CD4-positive, alpha-beta memory T cell (primary cell): Measurements from ENCODE around the gene VPS35L. TPM values are rescaled to one million over a fixed set of nuclear protein-coding genes. Genes with fewer than 3 reads are reported as not detected.

ENCODE experiments used
- CTCF ChIA-PET: fragments of 350-600 bp; sonication (Branson Sonifier 250); formaldehyde crosslinking; loops from one replicate; lab custom pipeline; 2021; ENCODE audit warnings: inconsistent platforms; ENCODE audit not compliant: partially characterized antibody; lab: Charles Lee
- POLR2A ChIA-PET: fragments of 350-600 bp; sonication (Branson Sonifier 250); formaldehyde crosslinking; loops from one replicate; lab custom pipeline; 2021; ENCODE audit not compliant: partially characterized antibody; lab: Charles Lee
- DNase-seq, 5 donors: peaks; one replicate each; pipeline versions ENCODE4 v3.0.0 to v3.0.0-alpha.2; 2020 to 2022; ENCODE audit warnings: mixed read lengths in 1 of 5
- H3K27ac ChIP-seq: one replicate; pipeline ENCODE4 v1.7.0; 2013; ENCODE audit warnings: low read depth, low read length
- H3K27me3 ChIP-seq: 2 replicates; pipeline ENCODE4 v1.7.0; 2013; ENCODE audit warnings: mild to moderate bottlenecking, low read length, moderate library complexity; ENCODE audit not compliant: insufficient read depth
- H3K36me3 ChIP-seq: 2 replicates; pipeline ENCODE4 v1.7.0; 2013; ENCODE audit warnings: mild to moderate bottlenecking, low read length, moderate library complexity; ENCODE audit not compliant: insufficient read depth
- H3K4me1 ChIP-seq: 2 replicates; pipeline ENCODE4 v1.7.0; 2013; ENCODE audit warnings: mild to moderate bottlenecking, low read length, moderate library complexity; ENCODE audit not compliant: insufficient read depth
- H3K4me3 ChIP-seq, 2 donors: one replicate each; pipeline ENCODE4 v1.7.0; 2013; ENCODE audit warnings: low read length in 2 of 2, mild to moderate bottlenecking in 1 of 2
- H3K9me3 ChIP-seq, 2 donors: one replicate each; pipeline ENCODE4 v1.7.0; 2013; ENCODE audit warnings: low read length in 2 of 2, control low read depth in 1 of 2; ENCODE audit not compliant: control insufficient read depth in 1 of 2
- H3K27ac Mint-ChIP-seq, 7 donors: one replicate each; pipeline ENCODE4 v1.8.0; 2020 to 2021; ENCODE audit warnings: mixed read lengths in 7 of 7, mild to moderate bottlenecking in 6 of 7, inconsistent platforms in 3 of 7, moderate library complexity in 3 of 7
- H3K27me3 Mint-ChIP-seq, 2 donors: one replicate each; pipeline ENCODE4 v1.8.0; 2020 to 2021; ENCODE audit warnings: mixed read lengths in 2 of 2
- H3K36me3 Mint-ChIP-seq, 2 donors: one replicate each; pipeline ENCODE4 v1.8.0; 2020 to 2021; ENCODE audit warnings: mixed read lengths in 2 of 2, inconsistent platforms in 1 of 2, mild to moderate bottlenecking in 1 of 2
- H3K4me1 Mint-ChIP-seq, 4 donors: one replicate each; pipeline ENCODE4 v1.8.0; 2020 to 2021; ENCODE audit warnings: mixed read lengths in 4 of 4, mild to moderate bottlenecking in 1 of 4
- H3K4me3 Mint-ChIP-seq, 8 donors: one replicate each; pipeline ENCODE4 v1.8.0; 2020 to 2021; ENCODE audit warnings: mixed read lengths in 8 of 8, mild to moderate bottlenecking in 7 of 8, moderate library complexity in 6 of 8, inconsistent platforms in 3 of 8
- H3K9me3 Mint-ChIP-seq, 8 donors: one replicate each; pipeline ENCODE4 v1.8.0; 2020 to 2021; ENCODE audit warnings: mixed read lengths in 8 of 8, mild to moderate bottlenecking in 5 of 8, inconsistent platforms in 3 of 8, moderate library complexity in 1 of 8
- intact Hi-C: fragments of 100-400 bp; cut with micrococcal nuclease; formaldehyde crosslinking; loops from one replicate; pipeline ENCODE4 v1.15.1; 2023
- polyA plus RNA-seq, 2 donors: library from polyadenylated mRNA; unstranded; fragments of 300-500 nt; fragmentation: Illumina TruSeq; gene quantifications; one replicate each; pipeline ENCODE4 v1.2.3, GENCODE V29; 2021
- total RNA-seq, 2 experiments: library from RNA; stranded (reverse); gene quantifications; one replicate each; pipeline ENCODE4 v1.2.3, GENCODE V29; 2021

The VPS35L gene
- total and polyA plus RNA-seq, 4 experiments from 2014 or later = 42.2 to 52.9 (median 48.6) TPM

GRCh38 chr16:19588661-19589060 lies 33.2 kb downstream of the VPS35L start:
- no peaks in the 10 kb centered on the region for H3K4me1 ChIP-seq
- intact Hi-C loops = no loop called here
- peaks cover 25 to 43% of the 10 kb centered on the region in 2 donors for H3K36me3 Mint-ChIP-seq
- ChIA-PET CTCF (interaction anchor here (1.4 to 3.8 kb wide), 4 partner anchors 13 to 298 kb away, joined by 3 to 25 read pairs (median 8); partner anchors contain the start of gene VPS35L), POLR2A (no interaction called here)
- DNase-seq = no peak
- peaks cover 16% of the 10 kb centered on the region for H3K36me3 ChIP-seq
- no peaks in the 10 kb centered on the region for H3K9me3 Mint-ChIP-seq
- no peak overlapping the region for H3K27ac Mint-ChIP-seq
- H3K27me3 ChIP-seq = no peaks in the 10 kb centered on the region
- no peak overlapping the region for H3K27ac ChIP-seq
- H3K9me3 ChIP-seq = no peaks in the 10 kb centered on the region
- no peak overlapping the region for H3K4me3 Mint-ChIP-seq
- H3K4me3 ChIP-seq = no peak overlapping the region
- H3K4me1 Mint-ChIP-seq = peaks cover 0 to 2% (median 0%) of the 10 kb centered on the region in 4 donors
- no peaks in the 10 kb centered on the region for H3K27me3 Mint-ChIP-seq

GRCh38 chr16:19589106-19589505 lies 33.6 kb downstream of the VPS35L start:
- peaks cover 16% of the 10 kb centered on the region for H3K36me3 ChIP-seq
- H3K9me3 ChIP-seq = no peaks in the 10 kb centered on the region
- H3K36me3 Mint-ChIP-seq = peaks cover 20 to 42% of the 10 kb centered on the region in 2 donors
- intact Hi-C loops = no loop called here
- no peak overlapping the region for H3K27ac Mint-ChIP-seq
- no peaks in the 10 kb centered on the region for H3K27me3 Mint-ChIP-seq
- DNase-seq = no peak
- POLR2A ChIA-PET = no interaction called here
- CTCF ChIA-PET = interaction anchor here (1.0 to 3.8 kb wide), 6 partner anchors 8 to 317 kb away, joined by 3 to 25 read pairs (median 5); partner anchors contain the start of gene VPS35L
- H3K9me3 Mint-ChIP-seq = no peaks in the 10 kb centered on the region
- no peak overlapping the region for H3K27ac ChIP-seq
- no peak overlapping the region for H3K4me3 ChIP-seq
- no peak overlapping the region for H3K4me3 Mint-ChIP-seq
- no peaks in the 10 kb centered on the region for H3K27me3 ChIP-seq
- no peaks in the 10 kb centered on the region for H3K4me1 ChIP-seq
- H3K4me1 Mint-ChIP-seq = no peaks in the 10 kb centered on the region

- Histone ChIP-seq H3K27me3 (no peaks in the 10 kb centered on the region), H3K9me3 (no peaks in the 10 kb centered on the region), H3K4me3 (no peak overlapping the region), H3K27ac (no peak overlapping the region), H3K4me1 (no peaks in the 10 kb centered on the region), H3K36me3 (peaks cover 16% of the 10 kb centered on the region)
- H3K27me3 Mint-ChIP-seq = no peaks in the 10 kb centered on the region
- no peak overlapping the region for H3K4me3 Mint-ChIP-seq
- intact Hi-C loops = no loop called here
- H3K27ac Mint-ChIP-seq = peak overlapping the region in 2 of 7 donors; percentile 59 to 69
- peaks cover 23 to 43% of the 10 kb centered on the region in 2 donors for H3K36me3 Mint-ChIP-seq
- H3K4me1 Mint-ChIP-seq = no peaks in the 10 kb centered on the region
- ChIA-PET CTCF (interaction anchor here (0.8 to 3.8 kb wide), 7 partner anchors 9 to 316 kb away, joined by 3 to 25 read pairs (median 4); partner anchors contain the start of gene VPS35L), POLR2A (no interaction called here)
- DNase-seq = no peak
- no peaks in the 10 kb centered on the region for H3K9me3 Mint-ChIP-seq
Observed at GRCh38 chr16:19589771-19590302, 34.3 kb downstream of the VPS35L start.

GRCh38 chr16:19595043-19595767 lies 39.7 kb downstream of the VPS35L start:
- Histone ChIP-seq H3K27ac (no peak overlapping the region), H3K27me3 (no peaks in the 10 kb centered on the region), H3K4me1 (no peaks in the 10 kb centered on the region), H3K36me3 (peaks cover 16% of the 10 kb centered on the region), H3K4me3 (no peak overlapping the region), H3K9me3 (no peaks in the 10 kb centered on the region)
- Mint-ChIP-seq H3K27ac (peak overlapping the region in 1 of 7 donors; percentile 8), H3K9me3 (no peaks in the 10 kb centered on the region), H3K4me1 (no peaks in the 10 kb centered on the region), H3K27me3 (no peaks in the 10 kb centered on the region), H3K4me3 (no peak overlapping the region), H3K36me3 (peaks cover 20 to 47% of the 10 kb centered on the region in 2 donors)
- intact Hi-C loops = no loop called here
- CTCF ChIA-PET = interaction anchor here (2.8 to 10.5 kb wide), 2 partner anchors 11 to 293 kb away, joined by 14 to 188 read pairs; partner anchors contain the start of gene GPRC5B
- POLR2A ChIA-PET = no interaction called here
- no peak for DNase-seq

GRCh38 chr16:19598805-19599510 lies 43.5 kb downstream of the VPS35L start:
- H3K4me1 Mint-ChIP-seq = no peaks in the 10 kb centered on the region
- intact Hi-C loops = no loop called here
- ChIA-PET POLR2A (no interaction called here), CTCF (interaction anchor here (0.7 to 10.5 kb wide), 10 partner anchors 15 to 786 kb away, joined by 3 to 188 read pairs (median 5); partner anchors contain the start of genes GPRC5B and VPS35L)
- Histone ChIP-seq H3K27me3 (no peaks in the 10 kb centered on the region), H3K36me3 (peaks cover 11% of the 10 kb centered on the region), H3K4me3 (no peak overlapping the region), H3K9me3 (no peaks in the 10 kb centered on the region), H3K27ac (no peak overlapping the region), H3K4me1 (no peaks in the 10 kb centered on the region)
- H3K9me3 Mint-ChIP-seq = no peaks in the 10 kb centered on the region
- no peaks in the 10 kb centered on the region for H3K27me3 Mint-ChIP-seq
- H3K4me3 Mint-ChIP-seq = no peak overlapping the region
- H3K27ac Mint-ChIP-seq = peak overlapping the region in 2 of 7 donors; percentile 13 to 16
- peaks cover 26 to 51% of the 10 kb centered on the region in 2 donors for H3K36me3 Mint-ChIP-seq
- DNase-seq = no peak

GRCh38 chr16:19599968-19600716 lies 44.6 kb downstream of the VPS35L start:
- ChIA-PET POLR2A (no interaction called here), CTCF (interaction anchor here (0.8 to 10.5 kb wide), 11 partner anchors 10 to 514 kb away, joined by 3 to 188 read pairs (median 6); partner anchors contain the start of genes GPRC5B and VPS35L)
- Mint-ChIP-seq H3K4me1 (no peaks in the 10 kb centered on the region), H3K27ac (peak overlapping the region in 1 of 7 donors; percentile 2), H3K27me3 (no peaks in the 10 kb centered on the region), H3K4me3 (no peak overlapping the region), H3K36me3 (peaks cover 32 to 55% of the 10 kb centered on the region in 2 donors), H3K9me3 (no peaks in the 10 kb centered on the region)
- H3K36me3 ChIP-seq = peaks cover 11% of the 10 kb centered on the region
- H3K27ac ChIP-seq = no peak overlapping the region
- no peaks in the 10 kb centered on the region for H3K9me3 ChIP-seq
- intact Hi-C loops = loop anchor here (2.0 kb wide), 1 partner anchor 41 kb away; no protein-coding TSS in a partner anchor
- DNase-seq = no peak
- no peak overlapping the region for H3K4me3 ChIP-seq
- no peaks in the 10 kb centered on the region for H3K27me3 ChIP-seq
- H3K4me1 ChIP-seq = no peaks in the 10 kb centered on the region
